NCI-H187 treated with DMSO at 0.1 percent for 48 hours (cell line): ENCODE results near the gene ZWINT.

ENCODE experiments used
- DNase-seq: peaks from one replicate; lab custom pipeline; 2025; lab: John Stamatoyannopoulos, UW

ZWINT gene, protein sequence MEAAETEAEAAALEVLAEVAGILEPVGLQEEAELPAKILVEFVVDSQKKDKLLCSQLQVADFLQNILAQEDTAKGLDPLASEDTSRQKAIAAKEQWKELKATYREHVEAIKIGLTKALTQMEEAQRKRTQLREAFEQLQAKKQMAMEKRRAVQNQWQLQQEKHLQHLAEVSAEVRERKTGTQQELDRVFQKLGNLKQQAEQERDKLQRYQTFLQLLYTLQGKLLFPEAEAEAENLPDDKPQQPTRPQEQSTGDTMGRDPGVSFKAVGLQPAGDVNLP

DNA sequence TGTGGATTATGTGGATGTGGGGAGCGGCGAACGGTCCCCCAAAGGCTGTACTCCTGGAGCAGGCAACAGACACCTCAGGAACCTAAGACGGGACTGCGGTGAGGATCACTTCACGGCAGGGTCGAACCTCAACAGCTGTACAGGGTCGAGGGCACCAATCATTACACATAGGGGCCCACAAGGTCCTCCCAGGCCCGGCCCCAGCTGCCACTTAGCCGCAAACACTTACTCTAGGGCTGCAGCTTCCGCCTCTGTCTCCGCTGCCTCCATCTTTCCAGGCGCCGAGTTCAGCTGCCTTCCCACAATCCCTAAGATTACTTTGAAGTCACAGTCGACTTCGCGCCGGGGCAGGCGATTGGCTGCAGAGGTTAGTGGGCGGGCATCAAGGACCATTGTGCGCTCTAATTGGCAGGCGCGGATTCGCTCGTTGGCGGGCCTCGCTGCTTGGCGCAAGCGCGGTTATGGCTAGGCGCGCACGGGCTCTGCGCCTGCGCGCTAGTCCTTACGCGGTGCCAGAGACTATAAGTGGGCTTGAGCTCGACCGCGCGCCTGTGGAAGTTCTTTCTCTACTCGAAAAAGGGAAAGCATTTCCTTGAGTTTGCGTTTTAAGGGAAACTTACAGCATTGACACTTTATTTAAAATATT lies at the start of gene ZWINT:
TSS of gene ZWINT (minus strand) at position 293 of the 646 bp plus-strand sequence. CDS start at position 270, 23 bp downstream.
- DNase-seq, result peak; percentile 74

DNA sequence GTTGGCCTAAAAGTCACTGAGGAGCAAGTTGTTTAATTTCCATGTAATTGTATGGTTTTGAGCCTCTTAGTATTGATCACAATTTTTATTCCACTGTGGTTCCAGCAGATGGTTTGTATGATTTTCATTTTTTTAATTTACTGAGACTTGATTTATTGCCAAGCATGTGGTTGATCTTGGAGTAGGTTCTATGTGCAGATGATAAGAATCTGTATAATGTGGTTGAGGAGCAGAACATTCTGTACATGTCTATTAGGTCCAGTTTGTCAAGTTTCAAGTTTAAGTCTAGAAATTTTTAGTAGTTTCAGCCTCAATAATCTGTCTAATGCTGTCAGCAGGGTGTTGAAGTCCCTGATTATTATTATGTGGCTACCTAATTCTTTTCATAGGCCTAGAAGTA lies 22.7 kb upstream of the ZWINT start:
- no peak for DNase-seq

DNA sequence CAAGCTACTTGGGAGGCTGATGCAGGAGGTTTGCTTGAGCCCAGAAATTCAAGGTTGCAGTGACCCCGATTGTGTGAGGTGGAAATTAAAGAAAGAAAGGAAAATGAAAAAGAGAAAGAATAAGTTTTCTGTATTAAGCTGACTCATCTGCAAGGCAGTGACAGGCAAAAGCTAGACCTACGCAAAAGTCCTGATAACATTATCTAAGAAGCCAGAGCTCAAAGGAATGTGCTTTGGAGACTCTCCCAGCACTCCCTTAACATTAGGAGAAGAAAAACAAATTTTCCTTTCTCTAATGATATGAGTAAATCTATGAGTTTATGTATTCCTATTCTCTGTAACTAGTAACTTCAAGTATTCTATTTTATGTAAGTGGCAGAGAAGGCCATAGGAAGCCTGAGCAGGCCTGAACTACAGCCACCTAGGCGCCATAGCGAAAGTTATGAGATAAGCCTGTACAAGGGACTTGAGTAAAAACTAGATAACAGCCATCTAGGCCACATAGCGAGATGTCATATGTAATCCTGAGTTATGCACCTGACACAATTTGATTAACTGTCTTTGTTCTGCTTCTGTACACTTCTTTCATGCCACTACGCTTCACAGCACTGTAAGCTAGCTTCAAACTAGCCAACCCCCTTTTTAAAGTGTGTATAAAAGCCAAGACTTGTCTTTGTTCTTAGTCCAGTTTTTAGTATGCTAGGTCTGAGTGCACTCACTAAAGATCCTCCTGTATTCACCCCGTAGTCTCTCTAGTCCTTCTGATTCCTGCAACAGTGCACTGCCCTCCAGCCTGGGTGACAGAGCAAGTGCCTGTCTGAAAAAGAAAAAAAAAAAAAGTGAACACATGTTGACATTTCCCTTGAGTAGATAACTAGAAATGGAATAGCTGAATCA lies 9.4 kb upstream of the ZWINT start:
- DNase-seq, result no peak

DNA sequence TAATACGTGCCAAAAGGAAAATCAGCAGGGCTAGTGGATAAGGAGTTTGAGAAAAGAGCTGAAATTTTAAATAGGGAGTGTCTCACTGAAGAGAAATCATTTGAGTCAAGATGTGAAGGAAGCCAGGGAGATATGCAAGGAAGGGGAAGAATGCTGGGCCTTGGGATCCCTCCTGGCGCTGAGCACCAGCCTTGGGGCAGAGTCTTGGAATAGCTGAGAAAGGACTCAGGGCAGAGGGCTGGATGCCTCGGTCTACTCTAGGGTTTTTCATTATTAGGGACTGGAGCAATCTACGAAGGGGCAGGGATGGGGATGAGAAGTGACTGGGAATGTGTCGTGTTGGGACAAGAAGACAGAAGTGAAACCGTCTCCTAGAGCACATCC lies 484 bp downstream of the ZWINT start:
- DNase-seq, result no peak

DNA sequence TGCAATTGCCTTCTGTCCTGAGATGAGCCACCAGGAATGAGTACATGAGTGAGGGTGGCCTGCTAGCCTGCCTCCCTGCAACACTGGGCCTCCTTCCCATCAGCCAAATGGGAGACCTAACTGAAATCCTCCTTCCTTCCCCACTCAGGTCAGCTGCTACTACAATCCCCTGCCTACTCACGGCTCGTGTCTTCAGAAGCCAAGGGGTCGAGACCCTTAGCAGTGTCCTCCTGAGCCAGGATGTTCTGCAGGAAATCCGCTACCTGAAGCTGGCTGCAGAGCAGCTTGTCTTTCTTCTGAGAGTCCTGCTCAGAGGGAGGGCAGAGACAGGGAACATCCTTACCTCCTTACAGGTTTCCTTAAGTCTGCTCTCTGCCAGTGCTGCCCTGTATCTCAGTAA lies 1.2 kb downstream of the ZWINT start:
- no peak for DNase-seq

DNA sequence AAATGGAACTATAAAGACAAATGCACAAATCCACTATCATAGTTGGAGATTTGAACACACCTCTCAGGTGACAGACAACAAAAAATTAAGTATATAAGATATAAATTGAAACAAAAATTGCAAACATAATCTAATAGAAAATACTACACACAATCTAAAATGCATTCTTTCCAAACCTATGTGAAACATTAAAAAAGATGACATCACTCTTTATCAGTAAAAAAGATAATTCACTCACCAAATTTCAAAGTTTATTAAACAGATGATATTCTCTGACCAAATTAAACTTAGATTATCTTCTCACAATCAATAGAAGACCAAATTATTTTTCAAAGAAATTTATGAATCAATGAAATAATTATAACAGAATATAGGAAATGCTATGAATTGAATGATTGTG lies 4.0 kb downstream of the ZWINT start:
- DNase-seq, result no peak

DNA sequence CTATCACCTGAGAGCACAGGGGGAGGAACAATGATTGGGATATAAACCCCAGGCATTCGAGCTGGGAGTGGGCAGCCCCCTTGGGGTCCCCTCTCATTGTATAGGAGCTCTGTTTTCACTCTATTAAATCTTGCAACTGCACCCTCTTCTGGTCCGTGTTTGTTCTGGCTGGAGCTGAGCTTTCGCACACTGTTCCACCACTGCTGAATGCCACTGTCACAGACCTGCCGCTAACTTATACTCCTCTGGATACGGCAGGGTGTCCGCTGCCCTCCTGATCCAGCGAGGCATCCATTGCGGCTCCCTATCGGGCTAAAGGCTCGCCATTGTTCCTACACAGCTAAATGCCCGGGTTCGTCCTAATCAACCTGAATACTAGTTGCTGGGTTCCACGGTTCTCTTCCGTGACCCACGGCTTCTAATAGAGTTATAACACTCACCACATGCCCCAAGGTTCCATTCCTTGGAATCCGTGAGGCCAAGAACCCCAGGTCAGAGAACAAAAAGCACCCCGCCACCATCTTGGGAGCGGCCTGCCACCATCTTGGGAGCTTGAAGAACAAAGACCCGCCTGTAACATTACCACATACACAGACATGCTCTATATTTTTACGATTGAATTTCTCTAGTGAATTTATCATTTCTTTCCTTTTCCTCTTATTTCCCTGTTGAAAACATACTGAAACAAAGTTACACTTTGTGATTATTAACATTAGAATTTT lies 9.0 kb downstream of the ZWINT start:
- no peak for DNase-seq

DNA sequence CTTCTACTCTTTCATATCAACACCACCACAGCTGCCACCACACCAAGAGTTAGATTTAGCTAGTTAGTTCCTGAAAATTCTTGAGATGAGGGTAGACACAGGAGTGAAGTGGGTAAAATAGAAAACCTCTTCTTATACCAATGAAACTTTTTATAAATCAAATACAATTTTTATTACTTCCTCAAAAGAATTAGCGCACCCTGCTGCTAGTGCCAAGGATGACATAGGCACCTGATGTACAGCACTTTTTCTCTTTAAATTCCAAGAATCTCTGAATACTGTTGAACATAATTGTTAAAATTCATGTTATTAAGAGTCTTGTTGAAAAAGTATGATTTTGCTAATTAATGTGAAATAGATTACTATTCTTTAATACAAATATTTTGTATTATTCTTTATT lies 11.4 kb downstream of the ZWINT start:
- no peak for DNase-seq

DNA sequence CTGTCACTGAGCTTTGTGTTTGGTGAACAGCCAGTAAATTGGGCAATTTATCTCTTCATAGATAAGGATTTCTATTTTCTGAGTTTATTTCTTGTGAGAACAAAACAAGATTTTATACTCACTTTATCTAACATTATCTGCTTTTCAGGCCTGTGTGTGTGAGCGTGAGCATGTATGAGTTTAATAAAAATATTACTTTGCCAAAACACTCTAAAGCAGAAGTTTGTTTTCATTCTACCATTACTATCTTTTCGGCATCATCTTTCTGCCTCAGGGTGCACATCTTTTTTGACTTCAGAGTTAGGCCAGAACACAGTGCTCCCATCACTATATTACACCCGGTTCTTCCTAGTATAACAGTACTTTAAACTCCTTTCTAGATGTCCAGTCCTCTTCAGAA lies 13.0 kb downstream of the ZWINT start:
- no peak for DNase-seq

DNA sequence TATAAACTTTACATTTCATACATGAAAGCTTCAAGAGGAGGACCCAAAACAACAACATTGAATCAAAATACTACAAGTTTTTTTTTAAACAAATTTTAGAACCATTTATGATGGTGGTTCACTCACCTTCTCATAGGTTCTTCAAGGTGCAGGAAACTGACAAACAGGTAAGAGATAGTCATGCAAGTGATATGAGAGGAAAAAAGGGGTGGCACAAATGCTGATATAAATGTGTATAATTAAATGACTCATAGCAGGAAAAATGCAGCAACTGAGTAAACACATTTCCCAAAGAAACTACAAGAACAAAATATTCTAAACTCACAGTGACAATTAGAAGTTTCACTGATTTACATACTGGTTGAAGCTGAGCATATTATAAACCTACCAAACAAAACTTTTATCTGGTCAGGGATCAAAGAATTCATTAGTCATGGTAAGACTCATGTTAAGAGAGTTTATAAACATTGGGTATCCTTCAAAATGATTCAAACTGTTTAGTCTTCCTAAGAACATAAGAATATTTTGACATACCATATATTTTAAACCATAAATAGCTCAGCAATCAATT lies 14.1 kb downstream of the ZWINT start:
- no peak for DNase-seq

DNA sequence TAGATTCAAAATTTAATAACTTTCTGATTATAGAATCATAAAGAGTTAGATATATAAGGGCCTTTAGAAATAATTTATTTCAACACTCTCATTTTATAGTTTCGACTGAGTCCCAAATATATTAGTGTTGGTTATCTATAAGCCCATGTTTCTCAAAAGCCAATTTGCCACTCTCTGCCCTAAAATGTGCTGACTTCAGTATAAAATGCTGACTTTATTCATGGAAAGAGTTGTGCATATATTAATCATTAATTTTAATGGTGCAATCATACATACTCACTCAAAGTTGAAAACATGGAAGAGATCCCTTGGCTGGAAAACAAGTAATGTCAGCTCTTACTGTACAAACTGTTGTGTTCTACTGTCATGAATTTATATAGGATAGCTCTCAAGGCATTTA lies 19.4 kb downstream of the ZWINT start:
- DNase-seq, result no peak

DNA sequence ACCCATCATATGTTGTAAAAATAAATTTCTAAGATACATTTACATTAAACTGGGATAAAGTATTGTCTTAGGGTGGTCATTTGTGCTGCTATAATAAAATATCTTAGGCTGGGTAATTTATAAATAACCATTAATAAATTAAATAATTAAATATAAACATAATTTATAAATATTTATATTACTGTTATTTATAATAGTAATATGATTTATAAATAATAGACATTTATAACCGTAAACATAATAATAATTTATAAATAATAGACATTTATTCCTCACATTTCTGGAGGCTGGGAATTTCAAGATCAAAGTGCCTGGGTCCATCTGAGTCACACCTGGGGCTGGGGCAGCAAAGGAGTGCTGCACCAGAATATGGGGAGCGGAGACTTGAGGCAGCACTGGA lies 31.1 kb downstream of the ZWINT start:
- no peak for DNase-seq

DNA sequence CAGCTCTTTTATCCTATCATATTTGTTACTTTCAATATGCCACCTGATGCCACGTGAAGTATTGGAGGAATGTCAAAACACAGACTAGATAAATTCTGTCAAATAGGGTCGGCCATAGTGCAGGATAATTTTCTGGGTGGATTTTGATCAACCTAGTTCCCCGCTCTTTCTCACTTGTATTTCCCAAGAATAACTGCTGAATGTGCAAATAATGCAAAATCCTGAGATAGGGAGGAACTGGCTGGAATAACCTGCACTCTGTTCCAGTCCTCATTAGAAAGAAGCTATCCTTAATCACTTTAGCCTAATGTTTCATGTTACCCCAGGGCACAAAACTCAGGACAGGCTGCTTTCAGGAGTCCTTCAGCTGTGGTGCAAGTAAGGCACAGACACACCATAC lies 33.9 kb downstream of the ZWINT start:
- DNase-seq, result no peak

DNA sequence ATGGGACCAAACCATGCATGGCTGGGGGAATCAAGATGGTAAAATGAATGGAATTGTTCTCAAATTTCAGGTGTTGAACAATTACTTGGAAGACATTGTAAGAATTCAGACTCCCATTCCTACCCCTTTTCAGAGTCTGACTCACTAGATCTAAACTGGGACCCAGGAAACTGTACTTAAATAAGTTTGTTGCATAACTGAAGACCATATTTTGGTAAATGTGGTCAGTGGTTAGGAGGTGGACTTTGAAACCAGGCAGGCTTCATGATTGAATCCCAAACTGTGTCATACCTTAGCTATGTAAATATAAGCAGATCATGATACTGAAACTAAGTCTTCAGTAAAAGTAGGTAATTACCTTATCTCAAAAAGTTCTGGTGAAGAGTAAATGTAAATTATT lies 41.7 kb downstream of the ZWINT start:
- no peak for DNase-seq

DNA sequence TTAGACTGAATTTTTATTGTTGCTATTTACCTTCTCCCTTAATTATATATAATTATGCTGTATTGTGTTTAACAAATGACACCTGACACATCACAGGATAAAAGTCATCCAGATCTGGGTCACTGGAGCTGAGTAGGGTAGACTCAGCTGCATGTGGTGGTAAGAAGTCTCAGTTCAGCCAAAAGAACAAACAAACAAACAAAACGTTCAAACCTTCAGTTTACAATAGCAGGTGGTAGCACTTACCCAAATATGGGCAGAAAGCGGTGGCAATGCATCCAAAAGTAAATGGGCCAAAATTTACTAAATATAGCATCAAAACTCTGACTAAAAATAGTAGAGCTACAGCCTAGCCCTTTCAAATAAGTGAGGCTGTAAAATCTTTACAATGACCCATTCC lies 42.2 kb downstream of the ZWINT start:
- DNase-seq, result no peak

DNA sequence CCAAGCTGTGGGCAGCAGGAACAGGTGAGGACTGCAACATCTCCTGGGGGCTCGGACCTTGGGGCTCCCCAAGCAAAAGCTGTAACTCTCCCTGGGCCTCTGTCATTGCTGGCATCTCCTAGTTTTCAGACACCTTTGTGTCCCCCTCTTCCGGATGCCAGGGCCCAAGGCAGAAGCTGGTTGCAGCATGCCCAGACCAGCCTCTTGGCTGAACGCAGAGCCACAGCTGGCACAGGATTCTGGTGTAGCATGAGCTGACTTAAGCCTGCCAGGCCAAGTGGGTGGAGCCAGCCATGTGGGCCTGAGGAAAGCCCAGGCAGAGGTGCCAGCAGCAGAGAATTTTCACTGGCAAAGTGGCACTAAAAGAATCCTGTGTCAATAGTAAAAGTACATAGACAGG lies 43.5 kb downstream of the ZWINT start:
- DNase-seq, result no peak

DNA sequence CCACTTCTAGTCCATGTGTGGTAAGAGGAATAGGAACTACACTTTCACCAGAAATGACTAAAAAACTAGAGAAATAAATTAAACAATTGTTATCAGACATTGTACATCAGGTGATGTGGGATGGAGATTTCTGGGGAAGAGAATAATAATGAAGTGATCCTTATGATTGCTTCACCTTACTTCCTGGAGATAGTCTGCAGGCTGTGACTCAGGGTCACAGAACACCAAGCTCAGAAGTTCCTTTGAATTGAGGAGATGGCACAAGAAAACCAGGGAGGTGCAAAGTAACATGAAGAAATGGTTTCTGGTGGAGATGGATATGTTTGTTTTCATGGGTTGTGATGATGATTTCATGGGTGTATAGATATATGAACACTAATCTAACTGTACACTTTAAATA lies 44.5 kb downstream of the ZWINT start:
- no peak for DNase-seq
